ENCODE data around the gene ZNF689.

DNA sequence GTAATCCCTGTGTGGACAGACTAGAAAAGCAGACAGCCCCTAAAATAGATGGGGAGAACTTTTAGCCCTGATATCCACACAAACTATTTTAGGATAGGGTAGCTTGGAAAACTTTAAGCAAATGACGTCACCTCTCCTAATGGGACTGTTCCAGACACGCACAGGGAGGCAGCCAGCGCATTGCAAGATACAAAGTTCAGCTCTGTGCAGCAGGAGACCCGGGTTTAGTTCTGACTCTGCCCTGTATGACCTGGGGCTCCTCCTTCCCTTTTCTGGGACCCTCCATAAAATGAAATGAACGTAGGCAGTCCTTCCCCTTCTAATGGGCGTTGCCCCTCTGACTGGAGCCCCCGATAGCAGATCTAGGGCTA, 6.3 kb downstream of the ZNF689 start:
- TF ChIP-seq, protein P1, sequence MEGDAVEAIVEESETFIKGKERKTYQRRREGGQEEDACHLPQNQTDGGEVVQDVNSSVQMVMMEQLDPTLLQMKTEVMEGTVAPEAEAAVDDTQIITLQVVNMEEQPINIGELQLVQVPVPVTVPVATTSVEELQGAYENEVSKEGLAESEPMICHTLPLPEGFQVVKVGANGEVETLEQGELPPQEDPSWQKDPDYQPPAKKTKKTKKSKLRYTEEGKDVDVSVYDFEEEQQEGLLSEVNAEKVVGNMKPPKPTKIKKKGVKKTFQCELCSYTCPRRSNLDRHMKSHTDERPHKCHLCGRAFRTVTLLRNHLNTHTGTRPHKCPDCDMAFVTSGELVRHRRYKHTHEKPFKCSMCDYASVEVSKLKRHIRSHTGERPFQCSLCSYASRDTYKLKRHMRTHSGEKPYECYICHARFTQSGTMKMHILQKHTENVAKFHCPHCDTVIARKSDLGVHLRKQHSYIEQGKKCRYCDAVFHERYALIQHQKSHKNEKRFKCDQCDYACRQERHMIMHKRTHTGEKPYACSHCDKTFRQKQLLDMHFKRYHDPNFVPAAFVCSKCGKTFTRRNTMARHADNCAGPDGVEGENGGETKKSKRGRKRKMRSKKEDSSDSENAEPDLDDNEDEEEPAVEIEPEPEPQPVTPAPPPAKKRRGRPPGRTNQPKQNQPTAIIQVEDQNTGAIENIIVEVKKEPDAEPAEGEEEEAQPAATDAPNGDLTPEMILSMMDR (IDR thresholded peaks at IDR 0.05): no peak
- TF ChIP-seq POLR2A (IDR thresholded peaks at IDR 0.05): no peak
